GM21447 (cell line): ENCODE data around the gene EPHA8.

Experiments used
- ATAC-seq: cut with Tn5 transposase; IDR thresholded peaks from one replicate; pipeline ENCODE4 v1.9.1; 2021; ENCODE audit not compliant: unreplicated experiment

Gene EPHA8

GRCh38 chr1:22563671-22564602, 648 bp downstream of the EPHA8 start:
- ATAC-seq: no peak

- no peak for ATAC-seq
These were observed 2.9 kb downstream of the EPHA8 start for GRCh38 chr1:22566161-22566560.

- no peak for ATAC-seq
These were observed 3.9 kb downstream of the EPHA8 start for GRCh38 chr1:22567197-22567596.

- no peak for ATAC-seq
These were observed 4.7 kb downstream of the EPHA8 start for GRCh38 chr1:22567994-22568393.

GRCh38 chr1:22569269-22569668, 6.0 kb downstream of the EPHA8 start:
- ATAC-seq: no peak

GRCh38 chr1:22570140-22570909, 7.0 kb downstream of the EPHA8 start:
- no peak for ATAC-seq

GRCh38 chr1:22572818-22573217, 9.5 kb downstream of the EPHA8 start:
- ATAC-seq: no peak

- ATAC-seq: no peak
These were observed 9.9 kb downstream of the EPHA8 start for GRCh38 chr1:22573237-22573636.

- no peak for ATAC-seq
These were observed 12.4 kb downstream of the EPHA8 start for GRCh38 chr1:22575532-22576149.

- no peak for ATAC-seq
These were observed 12.9 kb downstream of the EPHA8 start for GRCh38 chr1:22576150-22576544.

- no peak for ATAC-seq
These were observed 13.3 kb downstream of the EPHA8 start for GRCh38 chr1:22576617-22577016.

- ATAC-seq: no peak
These were observed 15.6 kb downstream of the EPHA8 start for GRCh38 chr1:22578732-22579361.

- no peak for ATAC-seq
These were observed 16.4 kb downstream of the EPHA8 start for GRCh38 chr1:22579541-22580155.

- no peak for ATAC-seq
These were observed 19.7 kb downstream of the EPHA8 start for GRCh38 chr1:22582661-22583635.

- ATAC-seq: no peak
These were observed 20.8 kb downstream of the EPHA8 start for GRCh38 chr1:22584001-22584562.

GRCh38 chr1:22584970-22585369, 21.7 kb downstream of the EPHA8 start:
- ATAC-seq: no peak

GRCh38 chr1:22585471-22585870, 22.2 kb downstream of the EPHA8 start:
- ATAC-seq: no peak

GRCh38 chr1:22586356-22587130, 23.3 kb downstream of the EPHA8 start:
- no peak for ATAC-seq
